IPS DF 19.7 (cell line): ENCODE results near the gene LTBP3.
"Not testable (repeated sequence)": the region's sequence is repeated elsewhere in the genome, so short reads cannot be mapped to it uniquely, and the experiment has no call there.

ENCODE experiments used
- DNase-seq: peaks from one replicate; pipeline ENCODE4 v3.0.0-alpha.2; 2013; ENCODE audit warnings: low read depth, low spot score

The LTBP3 gene

GRCh38 chr11:65537296-65537597, 20.9 kb downstream of the LTBP3 start:
- no peak for DNase-seq

GRCh38 chr11:65536412-65537295, 21.5 kb downstream of the LTBP3 start:
- DNase-seq: no peak

GRCh38 chr11:65535102-65535501, 23.1 kb downstream of the LTBP3 start:
- DNase-seq: no peak

DNA sequence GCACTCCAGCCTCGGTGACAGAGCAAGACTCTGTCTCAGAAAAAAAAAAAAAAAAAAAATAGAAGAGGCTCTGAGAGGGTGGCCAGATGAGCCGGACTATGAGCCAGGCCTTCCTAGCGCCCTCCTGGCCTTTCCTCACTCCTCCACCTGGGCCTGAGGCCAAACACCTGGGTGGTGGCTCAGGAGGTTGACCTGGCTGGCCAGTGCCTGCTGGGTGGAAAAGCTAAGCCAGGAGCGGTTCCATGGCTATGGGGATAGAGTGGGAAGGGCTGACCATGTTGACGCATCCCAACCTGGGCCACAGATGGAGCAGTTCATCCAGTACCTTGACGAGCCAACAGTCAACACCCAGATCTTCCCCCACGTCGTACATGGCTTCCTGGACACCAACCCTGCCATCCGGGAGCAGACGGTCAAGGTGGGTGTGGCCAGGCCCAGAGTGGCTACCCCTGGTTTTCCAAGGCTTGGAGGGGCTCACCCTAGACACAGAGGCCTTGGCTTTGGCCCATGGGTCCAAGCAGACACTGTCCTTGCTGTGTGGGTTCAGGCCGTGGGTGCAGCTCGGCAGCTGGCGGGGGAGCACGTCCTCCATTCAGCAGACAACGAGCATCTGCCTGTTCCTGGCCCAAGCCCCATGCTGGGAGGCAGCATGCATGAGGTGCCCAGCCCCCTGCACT, 25.6 kb downstream of the LTBP3 start:
- no peak for DNase-seq

GRCh38 chr11:65530157-65530496, 28.0 kb downstream of the LTBP3 start:
- no peak for DNase-seq

DNA sequence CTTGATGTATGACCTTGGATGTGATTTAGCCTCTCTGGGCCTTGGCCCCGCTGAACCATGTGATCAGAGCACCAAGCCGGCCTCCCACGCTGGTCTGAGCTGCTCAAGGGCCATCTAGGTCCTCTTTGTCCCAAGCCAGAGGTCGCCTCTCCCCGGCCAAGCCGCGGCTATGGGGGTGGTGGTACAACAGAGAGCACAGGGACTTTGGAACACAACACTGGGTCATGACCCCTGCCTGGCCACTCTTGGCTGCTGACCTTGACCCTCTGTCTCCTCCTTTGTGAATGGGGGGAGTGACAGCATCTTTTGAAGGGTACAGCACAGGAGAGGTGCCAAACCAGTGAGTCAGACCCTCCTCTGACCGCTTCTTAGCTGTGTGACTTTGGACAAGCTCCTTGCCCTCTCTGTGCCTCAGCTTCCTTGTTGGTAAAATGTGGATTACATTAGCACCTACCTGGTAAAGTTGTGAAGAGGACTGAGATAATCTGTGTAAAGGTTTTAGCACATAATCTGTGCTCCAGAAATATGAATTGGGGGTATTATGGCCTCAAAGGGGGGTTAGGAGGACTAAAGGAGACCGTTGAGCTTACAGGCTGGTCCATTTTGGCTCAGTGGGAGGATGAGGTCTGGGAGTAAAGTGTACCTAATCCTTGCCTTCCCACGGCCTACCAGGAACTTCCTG, 28.5 kb downstream of the LTBP3 start:
- no peak for DNase-seq

- no peak for DNase-seq
Observed at GRCh38 chr11:65528819-65529350, 29.3 kb downstream of the LTBP3 start.

DNA sequence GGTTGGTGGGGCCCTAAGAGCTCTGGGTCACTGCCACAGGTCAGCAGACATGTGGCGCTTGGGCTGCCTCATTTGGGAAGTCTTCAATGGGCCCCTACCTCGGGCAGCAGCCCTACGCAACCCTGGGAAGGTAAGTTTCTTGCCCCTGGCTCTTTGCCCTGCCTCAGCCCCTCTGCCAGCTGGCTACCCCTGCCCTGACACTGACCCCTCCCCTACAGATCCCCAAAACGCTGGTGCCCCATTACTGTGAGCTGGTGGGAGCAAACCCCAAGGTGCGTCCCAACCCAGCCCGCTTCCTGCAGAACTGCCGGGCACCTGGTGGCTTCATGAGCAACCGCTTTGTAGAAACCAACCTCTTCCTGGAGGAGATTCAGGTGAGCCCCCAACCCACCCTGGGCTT, 31.4 kb downstream of the LTBP3 start:
- no peak for DNase-seq

DNA sequence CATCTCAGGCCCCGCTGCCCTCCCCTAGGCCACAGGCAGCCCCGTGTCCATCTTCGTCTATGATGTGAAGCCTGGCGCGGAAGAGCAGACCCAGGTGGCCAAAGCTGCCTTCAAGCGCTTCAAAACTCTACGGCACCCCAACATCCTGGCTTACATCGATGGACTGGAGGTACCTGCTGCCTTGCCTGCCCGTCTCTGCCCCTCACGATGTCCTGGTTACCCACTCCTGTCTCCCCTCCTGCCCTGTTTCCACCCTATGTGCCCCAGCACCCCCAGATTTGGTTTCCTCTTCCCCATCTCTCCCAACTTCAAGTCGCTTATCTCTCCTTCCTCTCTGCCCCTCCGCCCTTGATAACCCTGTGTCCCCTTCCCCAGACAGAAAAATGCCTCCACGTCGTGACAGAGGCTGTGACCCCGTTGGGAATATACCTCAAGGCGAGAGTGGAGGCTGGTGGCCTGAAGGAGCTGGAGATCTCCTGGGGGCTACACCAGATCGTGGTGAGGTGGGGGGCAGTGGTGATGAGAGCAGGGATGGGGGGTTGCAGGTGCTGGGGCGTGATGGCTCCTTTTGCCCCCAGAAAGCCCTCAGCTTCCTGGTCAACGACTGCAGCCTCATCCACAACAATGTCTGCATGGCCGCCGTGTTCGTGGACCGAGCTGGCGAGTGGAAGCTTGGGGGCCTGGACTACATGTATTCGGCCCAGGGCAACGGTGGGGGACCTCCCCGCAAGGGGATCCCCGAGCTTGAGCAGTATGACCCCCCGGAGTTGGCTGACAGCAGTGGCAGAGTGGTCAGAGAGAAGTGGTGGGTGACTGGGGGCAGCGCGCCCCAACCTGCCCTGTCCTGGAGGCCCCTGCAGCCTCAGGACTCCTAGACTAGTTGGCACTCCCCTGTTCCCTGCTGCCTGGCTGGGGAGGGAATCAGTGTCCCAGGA, 32.3 kb downstream of the LTBP3 start:
- DNase-seq: no peak

DNA sequence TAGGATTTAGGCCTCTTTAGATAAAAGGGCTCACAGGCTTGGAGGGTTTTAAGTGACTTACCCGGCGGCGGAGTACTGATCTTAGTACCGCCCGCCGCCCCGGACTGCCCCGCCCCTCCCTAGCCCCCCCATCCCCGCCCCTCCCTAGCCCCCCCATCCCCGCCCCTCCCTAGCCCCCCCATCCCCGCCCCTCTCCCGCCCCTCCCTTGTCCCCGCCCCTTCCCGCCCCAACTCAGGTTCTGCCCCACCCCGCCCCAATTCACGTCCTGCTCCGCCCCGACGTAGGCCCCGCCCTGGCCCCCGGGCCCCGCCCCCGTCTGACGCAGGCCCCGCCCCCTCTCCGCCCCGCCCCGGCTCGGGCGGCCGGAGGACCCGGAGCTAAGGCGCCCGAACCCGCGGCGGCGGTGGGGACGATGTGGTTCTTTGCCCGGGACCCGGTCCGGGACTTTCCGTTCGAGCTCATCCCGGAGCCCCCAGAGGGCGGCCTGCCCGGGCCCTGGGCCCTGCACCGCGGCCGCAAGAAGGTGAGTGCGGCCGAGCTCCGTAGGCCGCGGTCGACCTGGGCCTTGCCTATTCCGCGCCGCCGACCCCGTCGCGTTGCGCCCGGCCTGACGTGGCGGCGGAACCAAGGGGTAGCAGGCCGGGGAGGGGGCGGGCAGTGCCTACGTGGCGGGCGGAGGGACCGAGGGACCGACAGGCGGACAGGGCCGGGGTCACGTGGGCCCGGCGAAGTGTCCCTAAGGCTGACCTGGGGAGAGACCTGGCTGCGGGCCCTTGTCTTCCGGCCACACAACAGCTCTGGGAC, 33.2 kb downstream of the LTBP3 start, which contains the start of gene SCYL1:
Gene SCYL1, plus strand, starts transcription at position 343 of the 805 bp plus-strand sequence. Its CDS starts 71 bp downstream, at position 414.
- DNase-seq: no peak

- no peak for DNase-seq
Observed at GRCh38 chr11:65524014-65524740, 34.0 kb downstream of the LTBP3 start.

DNA sequence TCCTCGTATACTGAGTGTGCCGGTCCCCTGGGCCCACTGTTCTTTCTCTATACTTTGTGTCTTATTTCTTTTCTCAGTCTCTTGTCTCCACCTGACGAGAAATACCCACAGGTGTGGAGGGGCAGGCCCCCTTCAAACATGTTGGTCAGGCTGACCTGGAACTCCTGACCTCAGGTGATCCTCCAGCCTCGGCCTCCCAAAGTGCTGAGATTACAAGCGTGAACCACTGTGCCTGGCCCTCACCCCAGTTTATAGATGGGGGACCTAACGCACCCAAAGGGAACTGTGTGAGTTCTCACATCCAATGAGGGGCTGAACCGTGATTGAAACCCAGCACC, 34.6 kb downstream of the LTBP3 start:
- DNase-seq: not testable (repeated sequence)

DNA sequence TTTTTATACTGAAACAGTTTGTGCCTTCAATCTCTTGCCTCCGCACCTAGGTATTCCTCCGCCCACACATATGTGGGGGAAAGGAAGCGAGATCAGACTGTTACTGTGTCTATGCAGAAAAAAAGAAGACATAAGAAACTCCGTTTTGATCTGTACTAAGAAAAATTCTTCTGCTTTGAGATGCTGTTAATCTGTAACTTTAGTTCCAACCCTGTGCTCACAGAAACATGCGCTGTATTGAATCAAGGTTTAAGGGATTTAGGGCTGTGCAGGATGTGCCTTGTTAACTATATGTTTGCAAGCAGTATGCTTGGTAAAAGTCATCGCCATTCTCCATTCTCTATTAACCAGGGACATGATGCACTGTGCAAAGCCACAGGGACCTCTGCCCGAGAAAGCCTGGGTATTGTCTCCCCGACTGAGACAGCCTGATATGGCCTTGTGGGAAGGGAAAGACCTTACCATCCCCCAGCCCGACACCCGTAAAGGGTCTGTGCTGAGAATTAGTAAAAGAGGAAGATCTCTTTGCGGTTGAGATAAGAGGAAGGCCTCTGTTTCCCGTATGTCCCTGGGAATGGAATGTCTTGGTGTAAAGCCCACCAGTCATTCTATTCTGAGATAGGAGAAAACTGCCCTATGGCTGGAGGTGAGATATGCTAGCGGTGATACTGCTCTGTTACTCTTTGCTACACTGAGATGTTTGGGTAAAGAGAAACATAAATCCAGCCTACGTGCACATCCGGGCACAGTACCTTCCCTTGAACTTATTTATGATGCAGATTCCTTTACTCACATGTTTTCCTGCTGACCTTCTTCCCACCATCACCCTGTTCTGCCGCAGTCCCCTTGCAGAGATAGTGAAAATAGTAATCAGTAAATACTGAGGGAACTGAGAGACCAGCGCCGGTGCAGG, 35.2 kb downstream of the LTBP3 start:
- DNase-seq: not testable (repeated sequence)

GRCh38 chr11:65521777-65522521, 36.2 kb downstream of the LTBP3 start:
- not testable (repeated sequence) for DNase-seq

DNA sequence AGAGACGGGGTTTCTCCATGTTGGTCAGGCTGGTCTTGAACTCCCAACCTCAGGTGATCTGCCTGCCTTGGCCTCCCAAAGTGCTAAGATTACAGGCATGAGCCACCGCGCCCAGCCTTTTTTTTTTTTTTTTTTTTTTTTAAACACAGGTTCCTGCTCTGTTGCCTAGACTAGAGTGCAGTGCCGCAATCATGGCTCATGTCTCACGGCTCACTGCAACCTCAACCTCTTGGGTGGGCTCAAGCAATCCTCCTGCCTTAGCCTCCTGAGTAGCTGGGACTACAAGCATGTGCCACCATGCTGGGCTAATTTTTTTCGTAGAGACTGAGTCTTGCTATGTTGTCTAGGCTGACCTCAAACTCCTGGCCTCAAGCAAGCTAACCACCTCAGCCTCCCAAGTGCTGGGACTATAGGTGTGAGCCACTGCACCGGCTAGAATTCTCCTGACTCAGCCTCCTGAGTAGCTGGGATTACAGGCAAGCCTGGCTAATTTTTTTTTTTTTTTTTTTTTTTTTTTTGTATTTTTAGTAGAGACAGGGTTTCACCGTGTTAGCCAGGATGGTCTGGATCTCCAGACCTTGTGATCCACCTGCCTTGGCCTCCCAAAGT, 39.1 kb downstream of the LTBP3 start:
- not testable (repeated sequence) for DNase-seq

DNA sequence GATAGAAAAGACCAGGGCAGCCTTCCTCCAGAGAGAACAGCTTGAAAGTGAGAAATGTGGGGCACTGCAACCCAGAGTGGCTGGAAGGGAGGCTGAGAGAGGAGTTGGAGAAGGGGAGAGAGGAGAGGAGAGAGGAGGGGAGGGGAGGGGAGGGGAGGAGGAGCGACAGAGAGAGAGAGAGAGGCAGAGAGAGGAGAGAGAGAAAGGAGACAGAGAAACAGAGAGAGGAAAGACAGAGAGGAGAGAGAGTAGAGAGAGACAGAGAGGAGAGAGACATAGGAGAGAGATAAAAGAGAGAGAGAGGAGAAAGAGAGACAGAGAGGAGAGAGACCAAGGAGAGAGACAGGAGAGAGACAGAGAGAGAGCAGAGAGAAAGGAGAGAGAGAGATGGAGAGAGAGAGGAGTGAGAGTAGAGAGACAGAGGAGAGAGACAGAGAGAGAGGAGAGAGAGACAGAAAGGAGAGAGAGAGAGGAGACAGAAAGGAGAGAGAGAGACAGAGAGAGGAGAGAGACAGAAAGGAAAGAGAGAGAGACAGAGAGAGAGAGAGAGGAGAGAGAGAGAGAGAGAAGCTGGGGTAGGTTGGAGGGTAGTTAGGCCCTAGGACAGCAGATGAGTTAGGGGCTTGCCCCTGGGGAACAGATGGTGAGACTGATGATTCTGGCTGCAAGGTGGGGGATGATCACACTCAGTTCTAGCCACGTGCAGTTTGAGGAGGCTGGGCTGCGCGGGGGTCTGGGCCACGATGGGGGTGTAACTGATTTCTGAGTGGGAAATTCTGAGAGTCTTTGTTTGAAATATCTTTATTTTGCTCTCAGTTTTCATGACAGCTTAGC, 41.8 kb downstream of the LTBP3 start:
- no peak for DNase-seq

- not testable (repeated sequence) for DNase-seq
Observed at GRCh38 chr11:65512311-65512710, 45.8 kb downstream of the LTBP3 start.
